GM12873 (cell line): ENCODE results near the gene NCAPG.

ENCODE experiments used
- CTCF ChIP-seq: IDR thresholded peaks from 2 replicates; pipeline ENCODE4 v1.5.1; 2012; ENCODE audit warnings: low read depth, mild to moderate bottlenecking, moderate library complexity, low read length, control low read depth; ENCODE audit not compliant: insufficient read depth; ENCODE audit errors: missing control alignments

NCAPG gene

DNA sequence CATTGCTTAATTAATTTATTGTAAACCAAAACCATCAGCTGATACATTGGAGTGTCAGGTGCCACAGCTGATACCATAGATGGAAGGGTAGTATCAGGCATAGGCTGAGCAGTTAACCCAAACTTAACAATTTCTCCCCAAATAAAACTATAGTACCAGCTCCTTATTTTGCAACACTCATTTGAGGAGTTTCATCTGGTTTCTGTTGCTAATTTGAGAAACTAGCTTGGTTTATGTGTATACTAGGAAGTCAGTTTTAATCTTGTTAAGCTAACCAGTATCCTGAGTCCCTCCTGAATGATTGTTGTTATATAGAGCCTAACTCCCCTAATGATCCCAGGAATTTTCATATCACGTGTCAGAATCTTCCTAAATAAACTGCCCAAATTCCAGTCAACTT is 13.0 kb upstream of the NCAPG start:
- TF ChIP-seq CTCF = no peak

DNA sequence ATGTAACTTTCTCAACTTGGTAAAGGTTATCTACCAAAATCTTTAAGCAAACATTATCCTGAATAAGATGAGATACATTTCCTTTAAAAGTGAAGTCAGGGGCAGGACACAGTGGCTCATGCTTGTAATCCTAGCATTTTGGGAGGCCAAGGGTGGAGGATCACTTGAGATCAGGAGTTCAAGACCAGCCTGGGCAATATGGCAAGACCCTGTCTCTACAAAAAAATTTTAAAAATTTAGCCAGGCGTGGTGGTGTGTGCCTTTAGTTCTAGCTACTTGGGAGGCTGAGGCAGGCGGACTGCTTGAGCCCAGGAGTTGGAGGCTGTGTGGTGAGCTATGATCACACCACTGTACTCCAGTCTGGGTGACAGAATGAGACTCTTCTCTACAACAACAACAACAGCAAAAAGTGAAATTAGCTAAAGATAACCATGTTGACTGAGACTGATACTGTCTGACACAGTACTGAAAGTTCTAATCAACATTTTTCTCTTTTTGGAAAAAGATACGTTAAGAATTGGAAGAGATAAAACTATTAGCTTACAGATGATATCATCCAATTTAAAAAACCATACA is 5.1 kb upstream of the NCAPG start:
- TF ChIP-seq CTCF = no peak

- TF ChIP-seq CTCF = no peak
These were observed 3.3 kb upstream of the NCAPG start for GRCh38 chr4:17807446-17807845.

- TF ChIP-seq CTCF = no peak
These were observed 1.1 kb upstream of the NCAPG start for GRCh38 chr4:17809667-17810066.

DNA sequence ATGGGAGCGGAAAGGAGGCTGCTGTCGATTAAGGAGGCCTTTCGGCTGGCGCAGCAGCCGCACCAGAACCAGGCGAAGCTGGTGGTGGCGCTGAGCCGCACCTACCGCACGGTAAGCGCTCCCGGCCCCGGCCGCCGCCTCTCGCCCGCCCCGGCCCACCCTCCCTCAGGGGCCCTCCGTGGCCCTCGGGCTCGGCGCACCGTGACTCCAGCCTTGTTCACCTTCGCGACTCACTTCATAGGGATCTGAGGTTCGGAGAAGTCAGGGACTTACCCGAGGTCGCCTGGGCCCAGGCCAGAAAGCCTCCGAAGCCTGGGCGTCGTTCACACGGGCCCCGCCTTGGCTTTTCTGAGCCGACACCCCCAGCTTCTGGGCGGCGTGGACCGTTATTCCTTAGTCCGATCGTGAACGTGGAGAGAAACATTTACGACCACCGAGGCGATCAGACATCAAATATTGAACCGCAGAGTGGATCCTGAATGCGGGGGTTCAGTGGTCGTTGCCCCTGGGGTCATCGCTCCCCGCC is 362 bp downstream of the NCAPG start:
- no peak for TF ChIP-seq CTCF

DNA sequence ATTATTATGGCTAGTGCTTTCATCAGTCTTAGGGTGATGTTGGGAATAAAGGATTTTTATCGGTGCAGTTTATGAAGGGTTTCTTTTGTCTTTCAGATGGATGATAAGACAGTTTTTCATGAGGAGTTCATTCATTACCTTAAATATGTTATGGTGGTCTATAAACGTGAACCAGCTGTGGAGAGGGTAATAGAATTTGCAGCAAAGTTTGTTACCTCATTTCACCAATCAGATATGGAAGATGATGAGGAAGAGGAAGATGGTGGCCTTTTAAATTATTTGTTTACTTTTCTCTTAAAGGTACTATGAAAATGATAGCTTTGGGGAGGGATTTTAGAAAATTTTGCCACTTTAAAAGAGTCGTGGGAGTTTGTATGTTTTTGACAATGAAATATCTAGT is 1.3 kb downstream of the NCAPG start:
- no peak for TF ChIP-seq CTCF

GRCh38 chr4:17812801-17813200 is 2.0 kb downstream of the NCAPG start:
- TF ChIP-seq CTCF = no peak
